Mucosa of stomach (tissue), 1 donor: ENCODE results near the gene TTYH1.

Experiments
- H3K27me3 ChIP-seq: one replicate; pipeline ENCODE4 v1.7.0; 2013; ENCODE audit warnings: mild to moderate bottlenecking, low read length; ENCODE audit not compliant: control insufficient read depth, insufficient read depth
- H3K36me3 ChIP-seq: one replicate; pipeline ENCODE4 v1.7.0; 2013; ENCODE audit warnings: low read length; ENCODE audit not compliant: control insufficient read depth, insufficient read depth
- H3K4me1 ChIP-seq: one replicate; pipeline ENCODE4 v1.7.0; 2013; ENCODE audit warnings: mild to moderate bottlenecking, low read length; ENCODE audit not compliant: control insufficient read depth, insufficient read depth
- H3K4me3 ChIP-seq: one replicate; pipeline ENCODE4 v1.7.0; 2013; ENCODE audit warnings: low read length
- H3K9ac ChIP-seq: one replicate; pipeline ENCODE4 v1.7.0; 2013; ENCODE audit warnings: mild to moderate bottlenecking, low read length, moderate library complexity
- H3K9me3 ChIP-seq: one replicate; pipeline ENCODE4 v1.7.0; 2013; ENCODE audit warnings: mild to moderate bottlenecking, low read length, moderate library complexity; ENCODE audit not compliant: control insufficient read depth
- donor health status: Pancreatic carcinoma.

Gene TTYH1

GRCh38 chr19:54428323-54429175 is 13.3 kb downstream of the TTYH1 start:
- peaks cover 11% of the 10 kb centered on the region for H3K4me1 ChIP-seq
- no peak overlapping the region for H3K9ac ChIP-seq
- no peaks in the 10 kb centered on the region for H3K36me3 ChIP-seq
- no peaks in the 10 kb centered on the region for H3K9me3 ChIP-seq
- H3K27me3 ChIP-seq, result peaks cover 38% of the 10 kb centered on the region
- no peak overlapping the region for H3K4me3 ChIP-seq

DNA sequence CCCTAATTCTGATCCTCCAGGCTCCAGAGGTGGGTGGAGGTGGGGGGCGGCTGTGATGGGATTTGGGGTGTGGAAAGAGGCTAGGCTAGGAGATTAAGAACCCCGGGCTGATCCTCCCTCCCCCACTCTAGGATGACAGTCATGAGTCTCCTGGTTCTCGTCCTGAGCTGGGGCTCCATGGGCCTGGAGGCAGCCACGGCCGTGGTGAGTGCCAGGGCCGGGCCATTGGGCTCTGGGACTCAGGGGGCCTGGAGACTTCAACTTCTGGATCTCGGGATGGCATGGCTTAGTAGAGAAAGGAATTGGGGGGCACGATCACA is 13.9 kb downstream of the TTYH1 start:
- Histone ChIP-seq H3K9me3 (no peaks in the 10 kb centered on the region), H3K27me3 (peaks cover 42% of the 10 kb centered on the region), H3K4me1 (peaks cover 11% of the 10 kb centered on the region), H3K9ac (no peak overlapping the region), H3K36me3 (no peaks in the 10 kb centered on the region), H3K4me3 (no peak overlapping the region)

DNA sequence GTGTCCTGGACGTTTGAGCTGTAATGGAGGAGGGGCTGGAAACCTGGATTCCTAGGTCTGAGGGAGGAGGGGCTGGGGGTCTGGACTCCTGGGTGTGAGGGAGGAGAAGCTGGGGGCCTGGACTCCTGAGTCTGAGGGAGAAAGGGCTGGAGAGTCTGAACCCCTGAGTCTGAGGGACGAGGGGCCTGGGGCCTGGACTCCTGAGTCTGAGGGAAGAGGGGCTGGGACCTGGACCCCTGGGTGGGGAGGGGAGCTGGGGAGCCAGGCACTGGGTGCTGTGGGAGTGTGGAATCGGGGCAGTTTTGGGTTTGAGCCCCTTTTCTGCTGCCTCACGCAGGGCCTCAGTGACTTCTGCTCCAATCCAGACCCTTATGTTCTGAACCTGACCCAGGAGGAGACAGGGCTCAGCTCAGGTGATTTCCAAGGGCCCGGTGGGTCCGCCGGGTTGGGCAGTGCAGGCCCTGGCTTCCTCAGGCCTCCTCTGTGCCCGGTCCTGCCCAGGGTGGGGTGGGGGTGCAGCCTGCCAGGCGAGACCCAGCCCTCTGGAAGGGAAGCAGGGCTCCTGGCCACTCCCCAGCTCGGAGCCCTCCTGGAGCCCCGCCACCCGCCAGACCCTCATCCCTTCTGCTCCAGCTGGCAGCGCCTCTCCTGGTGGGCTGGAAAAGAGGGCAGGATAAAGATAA is 14.4 kb downstream of the TTYH1 start:
- no peak overlapping the region for H3K9ac ChIP-seq
- no peaks in the 10 kb centered on the region for H3K36me3 ChIP-seq
- peaks cover 16% of the 10 kb centered on the region for H3K4me1 ChIP-seq
- H3K27me3 ChIP-seq, result peaks cover 47% of the 10 kb centered on the region
- H3K4me3 ChIP-seq, result no peak overlapping the region
- no peaks in the 10 kb centered on the region for H3K9me3 ChIP-seq

GRCh38 chr19:54430306-54431254 is 15.3 kb downstream of the TTYH1 start:
- Histone ChIP-seq H3K36me3 (no peaks in the 10 kb centered on the region), H3K4me1 (peaks cover 18% of the 10 kb centered on the region), H3K4me3 (no peak overlapping the region), H3K27me3 (peaks cover 55% of the 10 kb centered on the region), H3K9ac (no peak overlapping the region), H3K9me3 (no peaks in the 10 kb centered on the region)

DNA sequence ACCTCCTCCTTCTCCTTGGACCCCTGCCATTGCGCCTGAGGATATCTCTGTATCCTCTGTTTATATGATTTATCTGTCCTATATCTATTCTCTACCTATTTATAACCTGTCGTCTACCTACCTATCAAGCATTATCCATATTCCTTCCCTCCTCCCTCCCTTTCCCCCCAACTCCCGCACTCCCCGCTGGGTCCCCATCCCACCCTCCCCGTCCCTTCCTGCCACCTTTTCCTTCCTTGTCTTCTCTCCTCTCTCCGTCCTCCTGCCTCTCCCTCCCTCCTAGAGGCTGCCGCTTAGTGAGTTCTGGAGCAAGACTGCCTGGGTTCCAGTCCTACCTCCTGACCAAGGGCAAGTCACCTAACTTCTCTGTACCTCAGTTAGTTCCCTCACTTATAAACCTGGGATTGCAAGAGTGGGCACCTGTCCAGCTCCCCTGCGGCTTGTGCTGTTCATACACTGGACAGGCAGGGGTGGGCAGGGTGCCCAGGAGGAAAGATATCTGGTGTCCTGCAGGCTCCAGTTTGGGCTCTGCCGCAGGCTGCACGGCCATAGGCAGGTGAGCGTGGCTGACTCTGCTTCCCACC is 16.1 kb downstream of the TTYH1 start:
- H3K9ac ChIP-seq, result no peak overlapping the region
- H3K4me3 ChIP-seq, result no peak overlapping the region
- no peaks in the 10 kb centered on the region for H3K36me3 ChIP-seq
- peaks cover 49% of the 10 kb centered on the region for H3K27me3 ChIP-seq
- peaks cover 18% of the 10 kb centered on the region for H3K4me1 ChIP-seq
- no peaks in the 10 kb centered on the region for H3K9me3 ChIP-seq

- no peak overlapping the region for H3K9ac ChIP-seq
- H3K4me1 ChIP-seq, result peaks cover 18% of the 10 kb centered on the region
- peaks cover 48% of the 10 kb centered on the region for H3K27me3 ChIP-seq
- H3K9me3 ChIP-seq, result no peaks in the 10 kb centered on the region
- H3K36me3 ChIP-seq, result no peaks in the 10 kb centered on the region
- H3K4me3 ChIP-seq, result no peak overlapping the region
These were observed 17.0 kb downstream of the TTYH1 start for GRCh38 chr19:54432144-54432738.

DNA sequence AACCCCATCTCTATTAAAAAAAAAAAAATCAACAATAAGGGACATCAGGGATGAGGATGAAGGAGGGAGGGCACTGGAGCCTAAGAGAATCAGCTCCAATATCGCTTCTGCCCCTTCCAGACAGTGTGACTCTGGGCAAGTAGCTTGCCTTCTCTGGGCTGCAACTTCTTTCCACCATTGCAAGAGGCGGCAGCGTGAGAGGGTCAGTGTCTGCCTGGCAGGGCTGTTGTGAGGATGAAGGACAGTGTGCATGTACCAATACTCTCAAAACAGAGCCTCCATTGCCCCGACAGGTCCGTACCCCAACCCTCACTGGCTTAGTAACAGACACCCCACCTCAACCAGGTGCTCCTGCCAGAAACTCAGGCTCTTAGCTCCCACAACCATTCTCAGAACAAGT is 18.4 kb downstream of the TTYH1 start:
- Histone ChIP-seq H3K27me3 (peaks cover 43% of the 10 kb centered on the region), H3K4me3 (no peak overlapping the region), H3K36me3 (no peaks in the 10 kb centered on the region), H3K9ac (no peak overlapping the region), H3K4me1 (peaks cover 18% of the 10 kb centered on the region), H3K9me3 (no peaks in the 10 kb centered on the region)

DNA sequence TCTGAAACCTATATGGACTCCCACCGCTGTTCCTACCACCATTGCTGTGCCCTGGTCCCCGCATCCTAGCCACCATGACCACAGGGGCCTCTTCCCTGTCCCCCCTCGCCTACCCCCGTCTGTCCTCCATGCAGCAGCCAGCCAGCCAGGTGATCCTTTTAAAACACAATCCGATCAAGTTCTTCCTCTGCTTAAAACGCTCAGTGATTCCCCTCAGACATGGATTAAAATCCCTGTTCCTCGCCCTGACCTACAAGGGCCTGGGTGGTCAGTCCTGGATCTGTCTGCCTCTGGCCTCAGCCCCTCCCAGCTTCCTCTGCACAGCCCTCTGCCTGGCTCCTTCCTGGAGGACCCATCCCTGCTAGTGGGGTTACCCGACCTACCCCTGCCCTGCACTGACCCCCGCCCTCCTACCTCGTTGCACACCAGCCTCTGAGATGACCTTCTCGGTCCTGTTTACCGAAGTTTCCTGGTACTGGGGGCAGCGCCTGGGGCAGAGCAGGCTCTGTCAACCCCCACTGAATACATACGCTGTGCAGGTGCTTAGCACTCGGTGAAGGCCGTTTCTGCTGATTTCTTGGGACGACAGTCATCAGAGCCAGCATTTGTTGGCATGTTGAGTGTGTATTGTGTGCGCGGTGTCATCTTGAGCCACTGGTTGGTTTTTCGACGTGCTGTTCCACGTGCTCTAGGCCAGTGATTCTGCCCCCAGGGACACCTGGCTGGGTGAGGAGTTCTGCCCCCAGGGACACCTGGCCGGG is 19.0 kb downstream of the TTYH1 start:
- Histone ChIP-seq H3K9ac (no peak overlapping the region), H3K9me3 (no peaks in the 10 kb centered on the region), H3K4me1 (peaks cover 18% of the 10 kb centered on the region), H3K36me3 (no peaks in the 10 kb centered on the region), H3K27me3 (peaks cover 38% of the 10 kb centered on the region), H3K4me3 (no peak overlapping the region)

DNA sequence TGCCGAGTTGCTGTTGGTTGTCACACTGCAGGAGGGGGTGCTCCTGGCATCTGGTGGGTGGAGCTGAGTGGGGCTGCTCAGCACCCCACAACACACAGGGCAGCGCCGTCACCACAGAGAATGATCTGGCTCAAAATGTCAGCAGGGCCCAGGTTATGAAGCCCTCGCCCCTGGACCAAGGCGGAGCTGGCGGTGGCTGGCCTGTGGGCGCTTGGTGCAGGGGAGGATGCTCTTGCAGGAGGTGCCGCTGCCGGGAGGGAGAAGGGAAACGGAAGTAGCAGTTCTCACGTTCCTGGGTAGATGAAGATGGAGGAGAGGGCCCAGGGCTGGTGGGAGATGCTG is 19.6 kb downstream of the TTYH1 start:
- H3K36me3 ChIP-seq, result no peaks in the 10 kb centered on the region
- H3K4me3 ChIP-seq, result no peak overlapping the region
- H3K9ac ChIP-seq, result no peak overlapping the region
- peaks cover 32% of the 10 kb centered on the region for H3K27me3 ChIP-seq
- no peaks in the 10 kb centered on the region for H3K9me3 ChIP-seq
- peaks cover 18% of the 10 kb centered on the region for H3K4me1 ChIP-seq

DNA sequence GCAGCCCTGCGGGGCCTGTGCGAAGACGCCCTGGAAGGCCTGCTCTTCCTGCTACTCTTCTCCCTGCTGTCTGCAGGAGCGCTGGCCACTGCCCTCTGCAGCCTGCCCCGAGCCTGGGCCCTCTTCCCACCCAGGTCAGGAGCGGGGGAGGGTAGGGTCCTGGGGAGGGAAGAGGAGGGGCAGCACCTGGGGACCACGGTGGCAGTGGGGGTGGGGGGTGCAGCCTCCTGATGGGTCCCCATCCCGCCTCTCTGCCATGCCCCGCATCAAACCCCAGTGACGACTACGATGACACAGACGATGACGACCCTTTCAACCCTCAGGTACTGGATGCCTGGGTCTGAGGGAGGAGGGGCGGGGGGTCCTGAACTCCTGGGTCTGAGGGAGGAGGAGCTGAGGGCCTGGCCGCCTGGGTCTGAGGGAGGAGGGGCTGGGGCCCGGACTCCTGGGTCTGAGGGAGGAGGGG is 20.3 kb downstream of the TTYH1 start:
- Histone ChIP-seq H3K4me1 (peaks cover 16% of the 10 kb centered on the region), H3K36me3 (peaks cover 4% of the 10 kb centered on the region), H3K4me3 (no peak overlapping the region), H3K27me3 (peaks cover 27% of the 10 kb centered on the region), H3K9ac (no peak overlapping the region), H3K9me3 (no peaks in the 10 kb centered on the region)

GRCh38 chr19:54436031-54436523 is 20.8 kb downstream of the TTYH1 start:
- Histone ChIP-seq H3K4me1 (peaks cover 12% of the 10 kb centered on the region), H3K27me3 (peaks cover 27% of the 10 kb centered on the region), H3K36me3 (peaks cover 8% of the 10 kb centered on the region), H3K9ac (no peak overlapping the region), H3K4me3 (no peak overlapping the region), H3K9me3 (no peaks in the 10 kb centered on the region)
